GM04503 (cell line): ENCODE results near the gene MTTP.

Source experiments
- DNase-seq: peaks from one replicate; pipeline ENCODE4 v3.0.0-alpha.2; 2012; ENCODE audit warnings: low read depth

Gene MTTP

DNA sequence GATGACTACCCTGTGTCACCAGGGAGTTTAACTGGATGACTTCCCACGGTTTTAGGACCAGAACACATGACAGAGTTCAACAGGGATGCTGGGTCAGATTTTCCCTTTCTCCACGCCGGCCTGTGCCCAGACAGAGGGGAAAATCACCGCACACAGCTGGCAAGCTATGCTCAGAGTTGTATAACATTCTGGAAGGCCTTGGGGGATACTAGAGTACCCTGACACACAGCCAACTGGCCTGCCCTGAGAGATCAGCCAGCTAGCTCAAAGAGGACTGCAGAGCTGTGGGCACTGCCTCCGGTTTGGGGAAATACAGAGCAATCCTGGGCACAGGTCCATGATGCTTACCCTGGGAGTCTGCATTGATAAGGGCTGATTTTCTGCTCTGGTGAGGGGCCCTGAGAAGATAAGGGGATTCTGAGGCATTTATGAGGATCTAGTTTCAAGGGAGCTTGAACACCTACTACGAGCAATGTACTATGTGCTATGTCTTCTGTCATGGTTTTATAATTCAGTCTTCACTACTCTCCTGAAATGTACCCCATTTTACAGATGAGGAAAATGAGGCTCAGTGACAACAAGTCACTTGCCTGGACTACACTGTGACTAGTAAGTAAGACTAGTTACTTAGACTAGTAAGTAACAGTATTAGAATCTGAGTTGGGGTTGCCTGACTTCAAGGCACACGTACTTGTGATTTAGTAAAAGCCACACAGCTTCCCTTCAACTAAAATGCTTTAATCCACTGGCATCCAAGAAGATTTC, 68.3 kb downstream of the MTTP start:
- no peak for DNase-seq

DNA sequence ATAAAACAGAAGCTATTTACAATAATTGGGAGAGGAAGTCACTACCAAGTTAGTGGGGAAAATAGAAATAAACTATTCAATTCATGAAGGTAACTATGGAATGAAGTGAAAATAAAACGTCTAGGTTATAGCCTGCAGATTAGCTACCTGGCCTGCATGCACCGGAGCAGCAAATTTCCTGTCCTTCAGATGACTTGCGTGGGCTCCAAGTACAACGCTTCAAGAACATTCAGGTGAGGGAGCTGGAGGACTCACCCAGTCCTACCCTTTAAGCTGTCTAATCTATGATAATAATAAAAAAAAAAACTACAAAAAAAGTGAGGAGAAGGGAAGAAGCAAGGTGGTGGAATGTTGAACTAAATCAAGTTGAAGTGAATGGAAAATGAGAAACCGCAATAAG, 69.8 kb downstream of the MTTP start:
- DNase-seq: no peak

GRCh38 chr4:99645036-99645435, 70.4 kb downstream of the MTTP start:
- DNase-seq: no peak

GRCh38 chr4:99645638-99646037, 71.0 kb downstream of the MTTP start:
- DNase-seq: no peak

DNA sequence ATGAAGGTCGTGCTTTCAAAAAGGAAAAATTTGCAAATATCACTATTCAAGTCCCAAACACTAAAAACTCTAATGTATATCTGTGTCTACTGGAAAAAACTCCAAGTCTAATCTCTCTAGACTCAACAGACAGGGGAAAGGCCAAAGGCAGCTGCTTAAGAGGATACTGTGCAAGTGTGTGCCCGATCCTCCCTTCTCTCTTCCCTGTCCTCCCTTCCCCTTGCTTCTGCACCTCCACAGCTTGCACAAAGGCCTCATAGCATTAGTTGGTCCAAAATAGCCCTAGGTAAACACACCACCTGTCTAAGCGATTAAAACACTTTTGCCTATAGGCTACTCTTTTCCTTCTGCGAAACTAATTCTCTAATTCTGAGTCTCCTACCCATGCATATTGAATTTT, 72.4 kb downstream of the MTTP start:
- DNase-seq: no peak

GRCh38 chr4:99648321-99648720, 73.7 kb downstream of the MTTP start:
- no peak for DNase-seq

GRCh38 chr4:99649208-99649607, 74.6 kb downstream of the MTTP start:
- no peak for DNase-seq

GRCh38 chr4:99649778-99650177, 75.2 kb downstream of the MTTP start:
- DNase-seq: no peak

DNA sequence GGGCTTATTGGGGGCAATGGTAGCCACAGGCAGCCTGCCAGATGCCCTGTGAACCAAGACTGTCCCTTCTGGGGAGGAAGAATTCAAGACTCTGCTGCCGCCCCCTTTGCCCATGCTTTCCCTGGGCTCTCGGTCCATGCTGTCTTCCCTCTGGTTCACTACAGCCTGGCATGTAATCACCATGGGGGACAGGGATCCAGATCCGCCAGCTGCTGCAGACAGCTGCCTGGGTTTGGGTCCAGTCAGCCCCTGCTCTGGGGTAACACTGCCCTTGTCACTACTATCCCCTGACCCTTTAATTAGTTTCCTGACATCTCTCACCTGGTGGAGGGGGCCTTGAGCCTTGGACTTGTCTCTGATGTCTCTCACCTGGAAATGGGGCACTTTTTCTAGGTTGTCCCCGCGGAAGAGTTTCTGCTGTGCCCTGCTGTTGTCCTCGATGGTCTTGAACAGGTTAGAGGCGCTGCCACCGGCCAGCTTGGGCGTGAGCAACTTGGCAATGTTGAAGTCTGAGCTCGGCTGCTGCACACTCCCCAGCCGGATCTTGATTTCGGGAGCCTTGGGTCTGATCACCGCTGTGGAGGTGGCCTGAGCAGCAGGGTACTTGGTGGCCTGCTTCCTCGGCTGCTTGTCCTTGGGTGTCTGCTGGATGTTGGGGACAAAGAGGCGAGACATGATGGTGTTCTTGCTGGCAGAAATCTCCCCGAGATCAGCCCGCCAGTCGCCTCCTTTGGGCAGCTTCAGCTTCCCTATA, 76.6 kb downstream of the MTTP start:
- DNase-seq: no peak

DNA sequence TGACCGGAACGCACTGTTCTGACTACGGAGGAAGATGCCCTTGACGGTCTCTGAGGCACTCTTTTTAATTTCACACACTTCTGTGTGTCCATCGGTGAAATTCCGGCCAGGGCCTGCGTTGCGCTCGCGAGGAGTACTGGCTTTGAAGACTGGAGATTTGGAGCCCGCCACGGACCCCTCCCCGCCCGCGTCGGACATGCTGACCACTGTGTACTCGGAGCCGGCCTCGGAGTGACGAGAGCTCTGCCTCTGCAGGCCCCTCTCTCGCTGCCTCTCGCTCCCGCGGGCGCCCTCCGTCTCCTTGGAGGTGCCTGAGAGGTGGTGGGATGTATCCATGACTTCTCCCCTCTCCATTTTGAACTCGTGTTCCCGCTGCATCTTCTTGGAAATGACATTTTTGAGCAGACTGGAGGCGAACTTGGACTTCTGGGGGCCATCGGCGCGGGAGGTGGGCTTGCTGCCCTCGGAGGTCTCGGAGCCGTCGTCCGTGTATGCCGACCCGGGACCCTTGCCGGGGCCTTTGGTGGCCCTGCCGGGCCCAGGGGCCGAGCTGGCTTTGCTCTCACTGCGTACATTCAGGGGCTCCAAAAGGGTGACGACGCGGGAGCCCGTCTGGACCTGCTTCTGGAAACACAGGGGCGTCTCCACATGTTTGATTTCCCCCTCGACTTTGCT, 77.3 kb downstream of the MTTP start:
- DNase-seq: no peak

- no peak for DNase-seq
Observed at GRCh38 chr4:99652596-99653436, 78.2 kb downstream of the MTTP start.

GRCh38 chr4:99653916-99654315, 79.3 kb downstream of the MTTP start:
- DNase-seq: no peak

DNA sequence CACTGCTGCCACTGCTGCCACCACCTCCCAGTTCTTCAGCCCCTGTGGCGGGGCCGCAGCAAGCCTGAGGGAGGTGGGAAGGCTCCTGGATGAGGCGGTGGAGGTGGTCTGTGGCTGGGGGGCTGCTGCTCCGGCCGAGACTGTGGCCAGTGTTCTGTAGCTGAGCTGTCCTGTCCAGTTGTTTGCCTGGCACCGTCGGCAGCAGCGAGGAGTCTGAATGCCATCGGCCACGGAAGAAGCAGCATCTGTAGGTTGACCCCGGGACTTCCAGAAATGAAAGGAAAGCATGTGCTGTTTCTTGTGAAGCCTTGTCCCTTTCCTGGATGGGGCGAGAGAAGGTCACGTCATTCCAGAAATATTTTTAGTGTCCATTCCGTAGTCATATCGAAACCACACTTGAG, 79.7 kb downstream of the MTTP start:
- DNase-seq: no peak

- no peak for DNase-seq
Observed at GRCh38 chr4:99655308-99656081, 80.9 kb downstream of the MTTP start.

DNA sequence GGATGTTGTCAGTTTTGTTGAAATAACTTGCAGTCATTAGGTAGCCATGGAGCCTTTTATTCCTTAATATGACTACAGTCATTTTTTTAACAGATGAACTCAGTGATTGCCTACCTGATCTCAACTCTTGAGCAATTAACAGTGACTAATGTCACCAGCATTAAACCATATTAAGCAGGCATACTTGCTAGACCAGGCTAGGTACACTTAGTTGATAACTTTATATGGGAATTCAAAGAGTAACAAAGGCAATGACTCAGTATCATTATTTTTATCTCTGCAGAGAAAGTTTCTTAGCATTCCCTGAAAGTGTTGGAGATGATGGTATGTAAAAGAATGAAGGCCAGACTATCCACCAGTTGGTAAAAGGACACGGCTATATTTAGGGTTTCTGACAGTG, 83.2 kb downstream of the MTTP start, which contains the start of gene C4orf54:
Gene C4orf54 (minus strand): TSS at position 31 of the 400 bp plus-strand sequence. CDS start 3,180 bp downstream, outside the sequence.
- no peak for DNase-seq

- DNase-seq: no peak
Observed at GRCh38 chr4:99658666-99659065, 84.0 kb downstream of the MTTP start.

DNA sequence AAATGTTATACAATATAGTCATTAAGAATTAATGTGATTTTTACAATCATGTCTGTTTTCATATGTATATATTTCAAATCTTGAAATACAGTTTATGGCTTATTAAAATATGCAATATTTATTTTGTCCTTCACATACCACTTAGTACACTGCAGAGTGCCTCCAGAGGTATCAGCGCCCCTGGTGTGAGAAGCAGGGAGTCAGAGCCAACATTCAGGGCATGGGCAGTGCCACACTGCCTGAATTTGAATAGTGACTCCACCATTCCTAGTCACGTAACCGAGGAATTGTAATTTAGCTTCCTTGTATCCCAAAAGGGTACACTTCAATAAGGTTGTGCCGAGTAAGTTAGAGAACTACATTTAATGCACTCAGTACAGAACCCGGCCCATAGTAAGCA, 87.3 kb downstream of the MTTP start:
- no peak for DNase-seq

- no peak for DNase-seq
Observed at GRCh38 chr4:99664716-99665115, 90.1 kb downstream of the MTTP start.

- no peak for DNase-seq
Observed at GRCh38 chr4:99665983-99666382, 91.4 kb downstream of the MTTP start.

DNA sequence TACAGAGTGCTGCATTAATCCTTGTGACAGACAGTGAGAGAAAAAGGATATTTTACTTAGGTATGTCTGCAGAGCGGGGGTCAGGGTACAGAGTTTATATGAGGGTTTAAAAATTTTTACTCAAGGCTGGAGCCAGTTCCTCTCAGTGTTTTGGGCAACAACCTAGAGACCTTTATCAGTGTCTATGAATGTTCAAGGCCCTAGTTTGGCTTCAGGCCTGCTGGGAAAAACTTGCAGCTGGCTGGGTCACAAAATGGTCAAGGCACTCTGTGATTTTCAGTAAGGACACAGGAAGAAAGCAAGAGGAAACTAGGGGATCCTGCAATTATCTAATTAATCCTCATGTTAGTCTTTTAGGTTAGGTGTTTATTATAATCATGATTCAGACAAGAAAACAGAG, 93.8 kb downstream of the MTTP start:
- no peak for DNase-seq

DNA sequence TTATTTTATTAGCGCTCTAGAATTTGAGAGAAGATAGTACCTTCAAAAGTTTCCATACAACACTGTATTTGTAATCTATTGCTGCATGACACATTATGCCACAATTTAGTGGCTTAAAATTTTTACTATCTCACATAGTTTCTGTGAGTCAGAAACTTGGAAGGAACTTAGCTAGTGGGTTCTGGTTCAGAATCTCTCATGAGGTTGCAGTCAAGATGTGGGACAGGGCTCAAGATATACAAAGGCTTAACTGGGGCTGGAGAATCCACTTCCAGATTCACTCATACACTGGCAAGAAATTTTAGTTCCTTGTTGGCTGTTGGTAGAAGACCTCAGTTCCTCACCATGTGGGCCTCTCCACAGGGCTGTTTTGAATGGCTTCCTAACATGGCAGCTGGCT, 94.5 kb downstream of the MTTP start:
- DNase-seq: no peak
